K562 (cell line): Measurements from ENCODE around the gene SPATS2L. TPM values are rescaled to one million over a fixed set of nuclear protein-coding genes. Genes with fewer than 3 reads are reported as not detected.

Source experiments
- ATAC-seq: fragments of 200-7000 bp; cut with Tn5 transposase; 3 replicates; pipeline ENCODE4 v1.9.1; 2020; ENCODE audit warnings: moderate library complexity
- BruUV-seq: library from RNA; stranded (reverse); fragments of 400-500 nt; replicated peaks from 2 replicates; lab custom pipeline; 2021; lab: Mats Ljungman, UMichigan
- CTCF ChIA-PET: fragments of 300-600 bp; formaldehyde crosslinking; extraction: SDS; loops from one replicate; lab custom pipeline; 2021; ENCODE audit warnings: low intra/inter-chr PET ratio; lab: Yijun Ruan, JAX
- POLR2A ChIA-PET: fragments of 300-600, 350-650 bp; sonication (Branson Sonifier 250); formaldehyde crosslinking; extraction: SDS; loops from one replicate; lab custom pipeline; 2021; ENCODE audit warnings: antibody characterized with exemption, inconsistent platforms; lab: Yijun Ruan, JAX
- DNase-seq, 4 experiments: peaks; one replicate each; pipeline versions ENCODE4 v3.0.0 to v3.0.0-alpha.2; 2011 to 2018; ENCODE audit warnings: low spot score in 3 of 4, mixed read lengths in 3 of 4; ENCODE audit errors: extremely low read depth in 1 of 4
- FAIRE-seq: peaks from 2 replicates; lab custom pipeline; 2011; peaks lifted over from hg19 to GRCh38; lab: Jason Lieb, UNC
- H2AFZ ChIP-seq: 2 replicates; pipeline ENCODE4 v1.6.0; 2011; ENCODE audit warnings: low read depth, low read length, control low read depth, inconsistent platforms
- H3K27ac ChIP-seq: fragments of 200-600 bp; 3 replicates; pipeline ENCODE4 v1.8.0; 2011; ENCODE audit warnings: low read depth, mild to moderate bottlenecking, control low read depth, inconsistent platforms, low read length, moderate library complexity, mixed read lengths; ENCODE audit errors: extremely low read depth
- H3K27me3 ChIP-seq, 2 experiments: fragments of 300-600 bp in 1 of 2; 2 replicates in 1 of 2; 3 replicates in 1 of 2; pipeline versions ENCODE4 v1.6.0 to v1.8.0; 2011; ENCODE audit warnings: inconsistent platforms in 2 of 2, low read length in 2 of 2, mild to moderate bottlenecking in 1 of 2, mixed read lengths in 1 of 2, moderate library complexity in 1 of 2; ENCODE audit not compliant: control insufficient read depth in 2 of 2, insufficient read depth in 2 of 2
- H3K36me3 ChIP-seq: fragments of 300-600 bp; 3 replicates; pipeline ENCODE4 v1.8.0; 2011; ENCODE audit warnings: mild to moderate bottlenecking, low read length, inconsistent platforms; ENCODE audit not compliant: control insufficient read depth, insufficient read depth
- H3K4me1 ChIP-seq, 2 experiments: fragments of 200-600 bp in 1 of 2; replicated peaks in 1 of 2; 2 replicates in 1 of 2; 3 replicates in 1 of 2; pipeline versions ENCODE4 v1.5.1 to v1.8.0; 2011; ENCODE audit warnings: inconsistent platforms in 2 of 2, low read length in 2 of 2, mild to moderate bottlenecking in 1 of 2, mixed read lengths in 1 of 2, moderate library complexity in 1 of 2; ENCODE audit not compliant: control insufficient read depth in 2 of 2, insufficient read depth in 2 of 2
- H3K4me2 ChIP-seq: 2 replicates; pipeline ENCODE4 v1.6.1; 2011; ENCODE audit warnings: low read length, control low read depth, inconsistent platforms, mixed read lengths; ENCODE audit not compliant: insufficient read depth
- H3K4me3 ChIP-seq: fragments of 200-600 bp; sonication (generic), shearing (Covaris generic); 2 replicates; pipeline ENCODE4 v1.5.1; 2016; ENCODE audit warnings: control low read depth, inconsistent platforms
- H3K79me2 ChIP-seq: fragments of 200-600 bp; 3 replicates; pipeline ENCODE4 v1.8.0; 2011; ENCODE audit warnings: low read length, inconsistent platforms; ENCODE audit not compliant: control insufficient read depth, insufficient read depth
- H3K9ac ChIP-seq, 2 experiments: 2 replicates each; pipeline versions ENCODE4 v1.6.0 to v1.6.1; 2011; ENCODE audit warnings: low read depth in 2 of 2, low read length in 2 of 2, control low read depth in 1 of 2, inconsistent platforms in 1 of 2, mild to moderate bottlenecking in 1 of 2, mixed read lengths in 1 of 2; ENCODE audit not compliant: insufficient read depth in 1 of 2
- H3K9me1 ChIP-seq: one replicate; pipeline ENCODE4 v1.6.0; 2011; ENCODE audit warnings: inconsistent platforms, mild to moderate bottlenecking, low read length, moderate library complexity; ENCODE audit not compliant: control insufficient read depth, insufficient read depth
- H3K9me3 ChIP-seq: replicated peaks from 2 replicates; pipeline ENCODE4 v1.5.1; 2011; ENCODE audit warnings: low read depth, low read length, inconsistent platforms; ENCODE audit not compliant: control insufficient read depth, insufficient read depth
- H4K20me1 ChIP-seq: replicated peaks from 2 replicates; pipeline ENCODE4 v1.6.1; 2011; ENCODE audit warnings: low read length, inconsistent platforms, mixed read lengths; ENCODE audit not compliant: control insufficient read depth, insufficient read depth
- CHD2 ChIP-seq: IDR thresholded peaks from 2 replicates; pipeline ENCODE4 v1.6.1; 2011; ENCODE audit warnings: low read depth, low read length
- FUS ChIP-seq: fragments of 200-400 bp; formaldehyde crosslinking; optimal IDR thresholded peaks from 2 replicates; pipeline ENCODE3; 2017; ENCODE audit warnings: low read depth, low read length
- ILK ChIP-seq: fragments of 450-650 bp; IDR thresholded peaks from 2 replicates; pipeline ENCODE4 v1.6.1; 2016; ENCODE audit warnings: missing genetic modification characterization, low read depth, mild to moderate bottlenecking, missing compliant biosample characterization, moderate library complexity, borderline replicate concordance
- KLF10 ChIP-seq: fragments of 250-450 bp; sonication (Bioruptor Pico); IDR thresholded peaks from 2 replicates; pipeline ENCODE4 v1.6.1; 2021; ENCODE audit warnings: matching md5 sums
- L3MBTL2 ChIP-seq: fragments of 450-650 bp; IDR thresholded peaks from 2 replicates; pipeline ENCODE4 v1.6.1; 2016; ENCODE audit warnings: mild to moderate bottlenecking, moderate library complexity
- POLR2B ChIP-seq: fragments of 450-650 bp; IDR thresholded peaks from 2 replicates; pipeline ENCODE4 v1.6.1; 2018; ENCODE audit warnings: low read depth; ENCODE audit not compliant: partially characterized antibody
- SMARCB1 ChIP-seq: IDR thresholded peaks from 2 replicates; pipeline ENCODE4 v1.6.1; 2011; ENCODE audit warnings: improper control_type of control experiment, low read depth; ENCODE audit not compliant: insufficient read length
- SREBF1 ChIP-seq: fragments of 150-350 bp; IDR thresholded peaks from 2 replicates; pipeline ENCODE4 v1.6.1; 2014; ENCODE audit warnings: antibody characterized with exemption, low read depth, low read length, borderline replicate concordance
- TFAP4 ChIP-seq: sonication (generic); formaldehyde crosslinking; IDR thresholded peaks from 2 replicates; pipeline ENCODE4 v1.8.0; 2022; ENCODE audit warnings: missing genetic modification reagents, mild to moderate bottlenecking, moderate library complexity, borderline replicate concordance
- ZNF232 ChIP-seq: sonication (generic); formaldehyde crosslinking; IDR thresholded peaks from 2 replicates; pipeline ENCODE4 v1.8.0; 2022; ENCODE audit warnings: mild to moderate bottlenecking, missing genetic modification reagents
- ZNF282 ChIP-seq: sonication (generic); formaldehyde crosslinking; IDR thresholded peaks from 2 replicates; pipeline ENCODE4 v1.8.1; 2023; ENCODE audit warnings: missing genetic modification reagents
- ZNF41 ChIP-seq: fragments of 250-450 bp; sonication (Bioruptor Pico); conservative IDR thresholded peaks from 2 replicates; pipeline ENCODE4 v1.4.0; 2020; ENCODE audit warnings: mild to moderate bottlenecking
- ZNF77 ChIP-seq: fragments of 250-450 bp; sonication (Bioruptor Pico); IDR thresholded peaks from 2 replicates; pipeline ENCODE4 v1.5.0; 2020
- WGBS: fragments of 100-300 bp; shearing (Covaris generic); methylation state at CpG from one replicate; pipeline ENCODE4 v1.1.6; 2016; ENCODE audit warnings: low coverage, mixed read lengths; ENCODE audit not compliant: insufficient coverage; ENCODE audit errors: missing lambda C conversion rate; 5-methylcytosine and 5-hydroxymethylcytosine counted together
- in situ Hi-C: fragments of 300-500 bp; cut with MboI; formaldehyde crosslinking; loops from 4 replicates; pipeline ENCODE4 v1.15.0; 2018; ENCODE audit warnings: inconsistent platforms, mixed read lengths
- intact Hi-C: fragments of 100-400 bp; cut with micrococcal nuclease; formaldehyde crosslinking; loops from 2 replicates; pipeline ENCODE4 v1.14.2; 2022
- polyA plus RNA-seq, 8 experiments: library from polyadenylated mRNA; depleted of rRNA in 4 of 8; stranded (reverse) in 5 of 8; unstranded in 3 of 8; fragments of >200 nt; fragmentation: Nextera tagmentation in 2 of 8; fragmentation: Illumina TruSeq in 1 of 8; extraction: Ambion mirVana in 2 of 8; extraction: Trizol in 1 of 8; gene quantifications; 2 replicates each; pipeline versions ENCODE4 v1.2.1 to v1.2.3, GENCODE V29; 2011 to 2014; ENCODE audit warnings: inconsistent platforms in 1 of 8, missing spikeins in 1 of 8
- total RNA-seq, 7 experiments: library from RNA; depleted of rRNA in 6 of 7; stranded (reverse); fragments of >200 nt in 6 of 7; fragmentation: Illumina TruSeq in 2 of 7; extraction: Trizol in 2 of 7; gene quantifications; 2 replicates each; pipeline versions ENCODE4 v1.2.1 to v1.2.3, GENCODE V29; 2011 to 2021; ENCODE audit warnings: low replicate concordance in 1 of 7
- TF ChIP-seq, protein P1 (sequence below): fragments of 450-650 bp; formaldehyde crosslinking; IDR thresholded peaks from 2 replicates; pipeline ENCODE4 v1.4.0; 2022; ENCODE audit warnings: mild to moderate bottlenecking, moderate library complexity

The SPATS2L gene
- total and polyA plus RNA-seq, 9 of the 15 experiments (the other 6 are each of a cell fraction or from before 2014, with no cell fraction given), result 11.3 to 41.5 (median 24.9) TPM

DNA sequence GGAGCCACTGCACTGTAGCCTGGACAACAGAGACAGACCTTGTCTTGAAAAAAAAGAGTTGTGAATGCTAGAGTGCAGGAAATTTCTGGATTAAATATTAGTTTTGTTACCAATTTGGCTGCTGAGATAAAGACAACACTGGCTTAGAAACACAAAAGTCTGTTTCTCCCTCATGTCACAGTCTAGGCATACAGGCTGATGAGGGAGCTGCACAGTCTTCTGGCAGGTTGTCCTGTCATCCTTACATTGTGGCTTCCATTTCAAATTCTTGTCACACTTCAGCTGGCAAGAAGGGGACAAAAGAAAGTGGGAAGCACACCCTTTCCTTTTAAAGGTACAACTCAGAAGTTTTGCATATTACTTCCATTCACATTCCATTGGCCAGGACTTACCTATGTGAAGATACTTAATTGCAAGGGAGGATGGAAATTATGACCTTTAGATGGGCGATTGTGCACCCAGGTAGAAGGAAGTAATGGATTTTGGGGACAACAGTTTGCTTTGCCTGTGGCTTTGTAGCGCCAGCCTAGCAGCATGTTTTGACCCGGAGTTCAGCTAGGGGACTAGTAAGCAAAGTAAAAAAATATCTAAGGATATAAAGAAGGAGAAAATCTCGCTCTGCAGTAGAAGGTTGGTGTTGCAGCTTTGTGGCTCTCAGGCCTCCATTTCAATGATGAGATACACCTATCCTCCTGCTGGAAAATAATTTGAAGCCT is 55.9 kb downstream of the SPATS2L start:
- Histone ChIP-seq H3K9me3 (no peaks in the 10 kb centered on the region), H3K79me2 (no peaks in the 10 kb centered on the region), H2AFZ (no peak overlapping the region), H3K4me1 (peaks cover 0 to 5% of the 10 kb centered on the region in 2 experiments; a peak in 4 of 5 replicates), H3K4me3 (no peak overlapping the region), H4K20me1 (no peaks in the 10 kb centered on the region), H3K27ac (no peak overlapping the region), H3K4me2 (no peak overlapping the region), H3K9ac (no peak overlapping the region), H3K9me1 (no peaks in the 10 kb centered on the region), H3K27me3 (no peaks in the 10 kb centered on the region), H3K36me3 (no peaks in the 10 kb centered on the region)
- DNase-seq (no peak), ATAC-seq (no peak), FAIRE-seq (no peak)
- WGBS, result 58% methylated on average over 4 of the region's 4 CpGs
- intact Hi-C loops, result no loop called here
- in situ Hi-C loops, result no loop called here
- BruUV-seq, result no TSS peak
- ChIA-PET CTCF (no interaction called here), POLR2A (interaction anchor here (0.6 kb wide), 1 partner anchor 343 kb away, joined by 3 read pairs; no protein-coding TSS in a partner anchor)
- TF ChIP-seq L3MBTL2 (no peak), ZNF232 (CRISPR knock-in tag) (no peak), ZNF77 (CRISPR knock-in tag) (no peak), ZNF282 (CRISPR knock-in tag) (no peak), SREBF1 (no peak), ZNF41 (CRISPR knock-in tag) (no peak), TFAP4 (CRISPR knock-in tag) (no peak), KLF10 (CRISPR knock-in tag) (no peak), POLR2B (no peak), ILK (no peak), FUS (no peak), SMARCB1 (no peak), CHD2 (no peak)
- TF ChIP-seq, protein P1, sequence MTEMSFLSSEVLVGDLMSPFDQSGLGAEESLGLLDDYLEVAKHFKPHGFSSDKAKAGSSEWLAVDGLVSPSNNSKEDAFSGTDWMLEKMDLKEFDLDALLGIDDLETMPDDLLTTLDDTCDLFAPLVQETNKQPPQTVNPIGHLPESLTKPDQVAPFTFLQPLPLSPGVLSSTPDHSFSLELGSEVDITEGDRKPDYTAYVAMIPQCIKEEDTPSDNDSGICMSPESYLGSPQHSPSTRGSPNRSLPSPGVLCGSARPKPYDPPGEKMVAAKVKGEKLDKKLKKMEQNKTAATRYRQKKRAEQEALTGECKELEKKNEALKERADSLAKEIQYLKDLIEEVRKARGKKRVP (CRISPR knock-in tag), result no peak
